Muscle of leg (tissue), 11 donors: ENCODE results near the gene ST13. TPM values are rescaled to one million over a fixed set of nuclear protein-coding genes. Genes with fewer than 3 reads are reported as not detected.

ENCODE experiments used
- DNase-seq: peaks from one replicate; pipeline ENCODE4 v3.0.0; 2013
- H3K27ac ChIP-seq: one replicate; pipeline ENCODE4 v1.5.1; 2013; ENCODE audit warnings: mild to moderate bottlenecking, low read length, control low read depth
- H3K27me3 ChIP-seq: one replicate; pipeline ENCODE4 v1.6.1; 2013; ENCODE audit warnings: low read length; ENCODE audit not compliant: control insufficient read depth, insufficient read depth
- H3K36me3 ChIP-seq: one replicate; pipeline ENCODE4 v1.6.1; 2013; ENCODE audit warnings: low read length; ENCODE audit not compliant: control insufficient read depth, insufficient read depth
- H3K4me1 ChIP-seq: one replicate; pipeline ENCODE4 v1.6.1; 2013; ENCODE audit warnings: low read length; ENCODE audit not compliant: control insufficient read depth, insufficient read depth
- H3K4me3 ChIP-seq: one replicate; pipeline ENCODE4 v1.5.1; 2013; ENCODE audit warnings: low read length, control low read depth
- H3K9me3 ChIP-seq: replicated peaks from 2 replicates; pipeline ENCODE4 v1.6.1; 2013; ENCODE audit warnings: low read depth, low read length; ENCODE audit not compliant: control insufficient read depth
- WGBS: methylation state at CpG from one replicate; pipeline ENCODE4 v1.1.5; 2013; ENCODE audit warnings: missing lambda C conversion rate; ENCODE audit not compliant: insufficient coverage; 5-methylcytosine and 5-hydroxymethylcytosine counted together
- polyA plus RNA-seq, 8 donors: library from polyadenylated mRNA; unstranded; fragments of 120-200 nt; gene quantifications; one replicate each; pipeline versions ENCODE4 v1.2.1 to v1.2.3, GENCODE V29; 2013; ENCODE audit warnings: inconsistent platforms in 1 of 8, low replicate concordance in 1 of 8; ENCODE audit not compliant: insufficient read length in 8 of 8, insufficient read depth in 1 of 8
- total RNA-seq: library from RNA; stranded (reverse); fragments of 120-200 nt; gene quantifications from one replicate; pipeline ENCODE4 v1.2.4, GENCODE V29; 2013

The ST13 gene
- total and polyA plus RNA-seq, 9 donors = 347 to 484 (median 433) TPM

- Histone ChIP-seq H3K36me3 (peaks cover 10% of the 10 kb centered on the region), H3K27me3 (no peaks in the 10 kb centered on the region), H3K27ac (peak within 1 kb of the TSS; percentile 90), H3K4me3 (peak within 1 kb of the TSS; percentile 100), H3K4me1 (peaks cover 15% of the 10 kb centered on the region), H3K9me3 (no peaks in the 10 kb centered on the region)
- under 1% methylated on average over 44 of the region's 61 CpGs for WGBS
- peak; percentile 94 for DNase-seq
Measured at GRCh38 chr22:40818747-40819598, 37.5 kb downstream of the ST13 start, which contains the start of gene SLC25A17. Gene SLC25A17, minus strand, starts transcription at chr22:40819346. Its CDS starts 98 bp downstream, at chr22:40819248.

DNA sequence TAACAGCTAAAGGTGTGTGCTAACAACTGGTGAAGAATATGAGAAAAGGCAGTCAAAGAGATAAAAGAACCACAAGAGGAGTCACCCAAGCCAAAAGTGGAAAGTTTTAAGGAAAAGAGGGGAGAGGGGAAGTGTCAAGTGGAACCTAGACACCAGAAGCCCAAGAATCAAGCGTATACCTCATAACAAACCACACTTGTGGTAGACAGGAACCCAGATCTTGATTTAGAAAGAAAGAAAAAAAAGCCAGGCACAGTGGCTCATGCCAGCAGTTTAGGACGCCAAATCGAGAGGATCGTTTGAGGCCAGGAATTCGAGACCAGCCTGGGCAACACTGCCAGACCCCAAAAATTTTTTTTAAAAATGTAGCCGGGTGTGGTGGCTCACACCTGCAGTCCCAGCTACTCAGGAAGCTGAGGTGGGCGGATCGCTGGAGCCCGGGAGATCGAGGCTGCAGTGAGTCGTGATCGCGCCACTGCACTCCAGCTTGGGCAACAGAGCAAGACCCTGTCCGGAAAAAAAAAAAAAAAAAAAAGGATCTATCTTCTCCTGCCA, 38.2 kb downstream of the ST13 start:
- no peak for DNase-seq
- Histone ChIP-seq H3K27ac (no peak overlapping the region), H3K4me1 (peaks cover 15% of the 10 kb centered on the region), H3K36me3 (peaks cover 4% of the 10 kb centered on the region), H3K9me3 (no peaks in the 10 kb centered on the region), H3K4me3 (peak overlapping the region; percentile 100), H3K27me3 (no peaks in the 10 kb centered on the region)
- 27% methylated on average over 8 of the region's 14 CpGs for WGBS

DNA sequence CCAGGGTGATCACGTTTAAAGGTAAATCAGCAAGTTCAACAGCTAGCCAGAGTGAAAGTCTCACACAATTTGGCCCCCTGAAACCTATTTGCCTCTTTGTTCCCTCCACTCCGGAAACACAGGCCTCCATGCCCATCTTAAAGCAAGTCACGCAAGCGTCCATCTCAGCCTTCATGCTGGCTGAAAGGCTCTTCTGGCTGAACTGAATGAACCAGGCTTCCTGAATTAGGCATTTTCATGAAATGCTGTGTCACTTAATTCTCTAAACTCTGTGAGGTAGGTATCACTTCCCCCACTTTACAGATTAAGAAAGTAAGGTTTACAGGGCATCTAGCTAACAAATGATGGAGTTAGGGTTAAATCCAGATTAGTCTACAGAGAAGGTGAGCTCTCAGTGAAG, 38.7 kb downstream of the ST13 start:
- Histone ChIP-seq H3K27ac (no peak overlapping the region), H3K27me3 (no peaks in the 10 kb centered on the region), H3K36me3 (peaks cover 2% of the 10 kb centered on the region), H3K4me3 (no peak overlapping the region), H3K9me3 (no peaks in the 10 kb centered on the region), H3K4me1 (peaks cover 15% of the 10 kb centered on the region)
- 94% methylated on average over 4 of the region's 4 CpGs for WGBS
- DNase-seq = no peak

GRCh38 chr22:40813912-40814315, 42.5 kb downstream of the ST13 start:
- no peak for DNase-seq
- H3K36me3 ChIP-seq = peaks cover 2% of the 10 kb centered on the region

GRCh38 chr22:40808018-40808841, 48.2 kb downstream of the ST13 start:
- Histone ChIP-seq H3K36me3 (peaks cover 2% of the 10 kb centered on the region), H3K27ac (no peak overlapping the region), H3K4me1 (no peaks in the 10 kb centered on the region), H3K27me3 (no peaks in the 10 kb centered on the region), H3K4me3 (no peak overlapping the region), H3K9me3 (no peaks in the 10 kb centered on the region)
- 80% methylated on average over 1 of the region's 6 CpGs for WGBS
- no peak for DNase-seq

More at GRCh38 chr22:40813912-40814315, 42.5 kb downstream of the ST13 start:
- Histone ChIP-seq H3K4me3 (no peak overlapping the region), H3K9me3 (no peaks in the 10 kb centered on the region), H3K27ac (no peak overlapping the region), H3K27me3 (no peaks in the 10 kb centered on the region), H3K4me1 (peaks cover 10% of the 10 kb centered on the region)

GRCh38 chr22:40806711-40807110, 49.7 kb downstream of the ST13 start:
- no peak overlapping the region for H3K27ac ChIP-seq
- DNase-seq = no peak
- no peaks in the 10 kb centered on the region for H3K27me3 ChIP-seq
- no CpG with 5 or more reads among the region's 3 CpGs for WGBS
- H3K4me3 ChIP-seq = no peak overlapping the region
- H3K4me1 ChIP-seq = no peaks in the 10 kb centered on the region
- H3K9me3 ChIP-seq = no peaks in the 10 kb centered on the region
- peaks cover 2% of the 10 kb centered on the region for H3K36me3 ChIP-seq

GRCh38 chr22:40805699-40806203, 50.7 kb downstream of the ST13 start:
- Histone ChIP-seq H3K4me3 (no peak overlapping the region), H3K27me3 (no peaks in the 10 kb centered on the region), H3K4me1 (no peaks in the 10 kb centered on the region), H3K36me3 (peaks cover 2% of the 10 kb centered on the region), H3K9me3 (no peaks in the 10 kb centered on the region), H3K27ac (no peak overlapping the region)
- DNase-seq = no peak
- WGBS = 100% methylated on average over 2 of the region's 3 CpGs

DNA sequence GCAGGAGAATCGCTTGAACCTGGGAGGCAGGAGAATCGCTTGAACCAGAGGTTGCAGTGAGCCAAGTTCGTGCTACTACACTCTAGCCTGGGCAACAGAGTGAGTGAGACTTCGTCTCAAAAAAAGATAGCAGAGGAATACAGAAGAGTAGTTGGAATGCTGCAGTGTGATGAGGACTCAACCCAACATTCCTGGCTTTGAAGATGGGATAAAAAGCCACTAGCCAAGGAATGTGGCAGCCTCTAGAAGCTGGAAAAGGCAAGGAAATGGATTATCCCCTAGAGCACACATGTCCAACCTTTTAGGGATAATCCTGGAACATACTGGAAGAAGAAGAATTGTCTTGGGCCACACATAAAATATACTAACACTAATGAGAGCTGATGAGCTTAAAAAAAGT, 51.2 kb downstream of the ST13 start:
- Histone ChIP-seq H3K9me3 (no peaks in the 10 kb centered on the region), H3K4me1 (no peaks in the 10 kb centered on the region), H3K4me3 (no peak overlapping the region), H3K36me3 (peaks cover 2% of the 10 kb centered on the region), H3K27me3 (no peaks in the 10 kb centered on the region), H3K27ac (no peak overlapping the region)
- WGBS = 88% methylated on average over 3 of the region's 4 CpGs
- DNase-seq = no peak

DNA sequence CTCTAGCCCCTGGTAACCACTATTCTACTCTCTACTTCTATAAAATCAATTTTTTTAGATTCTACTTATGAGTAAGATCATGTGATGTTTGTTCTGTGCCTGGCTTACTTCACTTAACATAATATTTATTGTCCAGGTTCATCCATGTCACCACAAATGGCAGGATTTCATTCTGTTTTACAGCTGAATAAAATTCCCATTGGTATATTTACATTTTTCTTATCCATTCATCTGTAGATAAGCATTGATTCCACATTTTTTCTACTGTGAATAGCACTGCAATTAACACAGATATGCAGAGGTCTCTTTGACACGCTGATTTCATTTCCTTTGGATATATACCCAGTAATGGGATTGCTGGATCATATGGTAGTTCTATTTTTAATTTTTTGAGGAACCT, 53.1 kb downstream of the ST13 start:
- no peaks in the 10 kb centered on the region for H3K4me1 ChIP-seq
- no peak overlapping the region for H3K27ac ChIP-seq
- H3K9me3 ChIP-seq = no peaks in the 10 kb centered on the region
- H3K27me3 ChIP-seq = no peaks in the 10 kb centered on the region
- no peak overlapping the region for H3K4me3 ChIP-seq
- no CpG with 5 or more reads among the region's 1 CpG for WGBS
- H3K36me3 ChIP-seq = peaks cover 2% of the 10 kb centered on the region
- DNase-seq = no peak

DNA sequence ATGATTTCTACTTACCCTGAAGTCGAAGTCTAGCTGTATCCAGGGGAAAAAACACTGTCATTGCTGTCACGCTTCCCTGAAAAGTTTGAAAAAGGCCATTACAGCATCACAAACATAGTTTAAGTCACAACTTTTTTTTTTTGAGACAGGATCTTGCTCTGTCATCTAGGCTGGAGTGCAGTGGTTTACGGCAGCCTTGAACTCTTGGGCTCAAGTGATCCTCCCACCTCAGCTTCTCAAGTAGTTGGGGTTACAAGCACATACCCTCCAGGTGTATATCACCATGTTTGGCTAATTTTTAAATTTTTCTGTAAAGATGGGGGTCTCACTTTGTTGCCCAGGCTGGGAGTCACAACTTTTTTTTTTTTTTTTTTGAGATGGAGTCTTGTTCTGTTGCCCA, 57.4 kb downstream of the ST13 start:
- H3K4me3 ChIP-seq = no peak overlapping the region
- no peak for DNase-seq
- WGBS = no CpG with 5 or more reads among the region's 3 CpGs

More for the DNA sequence above, 57.4 kb downstream of the ST13 start:
- no peaks in the 10 kb centered on the region for H3K27me3 ChIP-seq
- no peak overlapping the region for H3K27ac ChIP-seq
- H3K9me3 ChIP-seq = no peaks in the 10 kb centered on the region
- no peaks in the 10 kb centered on the region for H3K4me1 ChIP-seq
- no peaks in the 10 kb centered on the region for H3K36me3 ChIP-seq
